Stimulated activated naive B cell treated with anti-CD40 and anti-IgM and Interleukin-4, amounts not matched to agents 10 μg/mL and 1 μg/mL and 100 μg/mL, for 72 hours (primary cell): ENCODE measurements around the gene DNM3.
"Not testable (repeated sequence)": the region's sequence is repeated elsewhere in the genome, so short reads cannot be mapped to it uniquely, and the experiment has no call there.

ENCODE experiments used
- ATAC-seq, 2 donors: fragments of 150-1000 bp; cut with Tn5 transposase; replicated peaks; 2 replicates each; pipeline ENCODE4 v1.10.0; 2021; ENCODE audit warnings: moderate library complexity in 1 of 2
- DNase-seq: peaks from one replicate; pipeline ENCODE4 v3.0.0; 2021
- H3K27ac Mint-ChIP-seq: one replicate; pipeline ENCODE4 v1.8.0; 2022; ENCODE audit warnings: mild to moderate bottlenecking, mixed read lengths
- H3K27me3 Mint-ChIP-seq, 2 donors: one replicate each; pipeline ENCODE4 v1.8.0; 2022; ENCODE audit warnings: mixed read lengths in 2 of 2
- H3K36me3 Mint-ChIP-seq, 2 donors: one replicate each; pipeline ENCODE4 v1.8.0; 2022; ENCODE audit warnings: mixed read lengths in 2 of 2, mild to moderate bottlenecking in 1 of 2
- H3K4me1 Mint-ChIP-seq, 2 donors: one replicate each; pipeline ENCODE4 v1.8.0; 2022; ENCODE audit warnings: mixed read lengths in 2 of 2, mild to moderate bottlenecking in 1 of 2
- H3K4me3 Mint-ChIP-seq, 2 donors: one replicate each; pipeline ENCODE4 v1.8.0; 2022; ENCODE audit warnings: mild to moderate bottlenecking in 2 of 2, mixed read lengths in 2 of 2, moderate library complexity in 1 of 2
- H3K9me3 Mint-ChIP-seq, 2 donors: one replicate each; pipeline ENCODE4 v1.8.0; 2022; ENCODE audit warnings: mixed read lengths in 2 of 2, mild to moderate bottlenecking in 1 of 2

DNM3 gene

DNA sequence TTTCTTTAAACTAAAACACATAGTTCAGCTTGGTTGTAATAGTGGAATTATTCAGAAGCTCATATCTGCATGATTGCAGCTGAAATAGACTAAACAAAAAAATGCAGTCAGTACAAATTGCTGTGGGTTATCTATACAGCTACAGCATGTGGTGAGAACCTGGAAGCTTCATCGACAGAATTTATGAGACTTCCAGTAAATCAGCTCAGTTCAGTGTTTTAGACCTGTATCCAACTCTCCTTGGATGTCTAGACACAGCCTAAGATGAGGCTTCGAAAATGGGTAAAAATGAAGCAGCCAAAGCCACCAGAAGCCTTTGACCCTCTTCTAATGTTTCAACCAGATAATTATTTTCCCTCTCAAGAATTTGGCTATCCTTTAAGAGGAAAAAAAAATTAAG, 452.1 kb downstream of the DNM3 start:
- no peak overlapping the region for H3K27ac Mint-ChIP-seq
- H3K9me3 Mint-ChIP-seq = no peaks in the 10 kb centered on the region
- ATAC-seq = no peak
- H3K4me3 Mint-ChIP-seq = no peak overlapping the region
- no peaks in the 10 kb centered on the region for H3K36me3 Mint-ChIP-seq
- H3K4me1 Mint-ChIP-seq = no peaks in the 10 kb centered on the region
- no peak for DNase-seq
- no peaks in the 10 kb centered on the region for H3K27me3 Mint-ChIP-seq

GRCh38 chr1:172298141-172298540, 456.8 kb downstream of the DNM3 start:
- Mint-ChIP-seq H3K27me3 (no peaks in the 10 kb centered on the region), H3K36me3 (peaks cover 3 to 5% of the 10 kb centered on the region in 2 donors), H3K4me3 (no peak overlapping the region), H3K9me3 (peaks cover 4 to 6% of the 10 kb centered on the region in 2 donors), H3K4me1 (no peaks in the 10 kb centered on the region), H3K27ac (no peak overlapping the region)
- DNase-seq = no peak
- no peak for ATAC-seq

- no peak for DNase-seq
- Mint-ChIP-seq H3K27ac (no peak overlapping the region), H3K4me3 (no peak overlapping the region), H3K4me1 (no peaks in the 10 kb centered on the region), H3K27me3 (no peaks in the 10 kb centered on the region), H3K36me3 (peaks cover 6 to 7% of the 10 kb centered on the region in 2 donors), H3K9me3 (peaks cover 8 to 10% of the 10 kb centered on the region in 2 donors)
- no peak for ATAC-seq
These were observed 457.6 kb downstream of the DNM3 start for GRCh38 chr1:172298911-172299310.

DNA sequence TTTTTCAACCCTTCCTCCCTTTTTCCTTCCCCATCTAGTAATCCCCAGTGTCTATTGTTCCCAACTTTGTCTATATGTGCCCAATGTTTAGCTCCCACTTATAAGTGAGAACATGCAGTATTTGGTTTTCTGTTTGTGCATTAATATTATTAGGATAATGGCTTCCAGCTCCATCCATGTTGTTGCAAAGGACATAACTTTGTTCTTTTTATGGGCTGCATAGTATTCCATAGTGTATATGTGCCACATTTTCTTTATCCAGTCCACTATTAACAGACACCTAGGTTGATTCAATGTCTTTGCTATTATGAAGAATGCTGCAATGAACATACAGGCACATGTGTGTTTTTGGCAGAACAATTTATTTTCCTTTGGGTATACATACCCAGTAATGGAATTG, 458.2 kb downstream of the DNM3 start:
- Mint-ChIP-seq H3K4me3 (no peak overlapping the region), H3K36me3 (peaks cover 6 to 7% of the 10 kb centered on the region in 2 donors), H3K9me3 (peaks cover 8 to 11% of the 10 kb centered on the region in 2 donors), H3K27me3 (no peaks in the 10 kb centered on the region), H3K27ac (no peak overlapping the region), H3K4me1 (no peaks in the 10 kb centered on the region)
- no peak for ATAC-seq
- DNase-seq = no peak

DNA sequence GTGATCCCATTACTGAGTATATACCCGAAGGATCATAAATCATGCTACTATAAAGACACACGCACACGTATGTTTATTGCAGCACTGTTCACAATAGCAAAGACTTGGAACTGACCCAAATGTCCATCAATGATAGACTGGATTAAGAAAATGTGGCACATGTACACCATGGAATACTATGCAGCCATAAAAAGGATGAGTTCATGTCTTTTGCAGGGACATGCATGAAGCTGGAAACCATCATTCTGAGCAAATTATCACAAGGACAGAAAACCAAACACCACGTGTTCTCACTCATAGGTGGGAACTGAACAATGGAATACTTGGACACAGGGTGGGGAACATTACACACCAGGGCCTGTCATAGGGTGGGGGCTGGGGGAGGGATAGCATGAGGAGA, 466.2 kb downstream of the DNM3 start:
- Mint-ChIP-seq H3K36me3 (peaks cover 6 to 11% of the 10 kb centered on the region in 2 donors), H3K9me3 (peaks cover 10 to 13% of the 10 kb centered on the region in 2 donors)
- H3K4me1 Mint-ChIP-seq, DNase-seq, ATAC-seq, H3K27ac Mint-ChIP-seq, H3K27me3 Mint-ChIP-seq, H3K4me3 Mint-ChIP-seq: not testable (repeated sequence)

DNA sequence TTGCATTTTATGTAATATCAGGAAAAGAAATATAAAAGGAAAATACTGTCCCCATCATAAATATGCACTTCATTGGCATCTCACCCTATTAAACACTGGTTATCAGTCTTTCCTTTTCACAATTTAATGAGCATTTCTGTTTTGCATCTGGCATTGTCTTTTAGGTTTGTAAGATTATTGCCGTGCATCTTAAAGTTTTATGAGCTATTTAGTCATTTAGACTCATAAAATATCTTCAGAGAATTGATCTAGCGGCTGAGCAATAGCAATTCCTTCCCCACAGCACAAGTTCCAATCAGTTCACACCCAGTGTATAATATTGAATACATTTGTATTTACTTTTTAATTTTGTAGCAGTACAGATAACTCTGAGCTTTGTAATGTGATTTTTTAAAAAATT, 466.8 kb downstream of the DNM3 start:
- Mint-ChIP-seq H3K4me1 (no peaks in the 10 kb centered on the region), H3K36me3 (peaks cover under 1 to 8% of the 10 kb centered on the region in 2 donors), H3K4me3 (no peak overlapping the region), H3K9me3 (peaks cover 7 to 10% of the 10 kb centered on the region in 2 donors), H3K27ac (no peak overlapping the region), H3K27me3 (no peaks in the 10 kb centered on the region)
- no peak for DNase-seq
- no peak for ATAC-seq

- peaks cover 0 to 4% of the 10 kb centered on the region in 2 donors for H3K36me3 Mint-ChIP-seq
- H3K27ac Mint-ChIP-seq = no peak overlapping the region
- DNase-seq (no peak), ATAC-seq (no peak)
- no peak overlapping the region for H3K4me3 Mint-ChIP-seq
- H3K9me3 Mint-ChIP-seq = peaks cover 4 to 7% of the 10 kb centered on the region in 2 donors
- H3K27me3 Mint-ChIP-seq = no peaks in the 10 kb centered on the region
- no peaks in the 10 kb centered on the region for H3K4me1 Mint-ChIP-seq
These were observed 467.3 kb downstream of the DNM3 start for GRCh38 chr1:172308577-172308976.

GRCh38 chr1:172320733-172321132, 479.4 kb downstream of the DNM3 start:
- no peaks in the 10 kb centered on the region for H3K36me3 Mint-ChIP-seq
- H3K4me3 Mint-ChIP-seq = no peak overlapping the region
- DNase-seq (no peak), ATAC-seq (no peak)
- H3K27ac Mint-ChIP-seq = no peak overlapping the region
- no peaks in the 10 kb centered on the region for H3K9me3 Mint-ChIP-seq
- H3K4me1 Mint-ChIP-seq = no peaks in the 10 kb centered on the region
- H3K27me3 Mint-ChIP-seq = no peaks in the 10 kb centered on the region

DNA sequence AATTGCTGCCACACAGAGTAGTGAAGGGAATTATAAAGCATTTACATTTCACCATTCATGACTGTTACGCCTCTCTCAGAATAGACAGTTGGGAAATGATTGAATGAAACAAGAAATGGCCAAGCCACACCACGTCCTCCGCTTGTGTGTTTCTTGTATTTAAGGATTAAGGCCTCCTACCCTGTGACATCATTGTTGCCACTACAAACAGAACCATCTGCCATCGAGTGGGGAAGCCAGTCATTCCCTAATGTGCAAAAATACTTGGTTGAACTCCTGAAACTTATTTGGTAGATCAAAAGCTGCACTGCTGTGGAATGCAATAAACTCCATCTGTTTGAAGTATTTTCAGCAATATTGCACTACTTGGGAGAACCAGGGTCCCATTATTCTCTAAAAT, 480.2 kb downstream of the DNM3 start:
- no peak for ATAC-seq
- Mint-ChIP-seq H3K27me3 (no peaks in the 10 kb centered on the region), H3K4me3 (no peak overlapping the region), H3K27ac (no peak overlapping the region), H3K4me1 (no peaks in the 10 kb centered on the region), H3K36me3 (no peaks in the 10 kb centered on the region), H3K9me3 (no peaks in the 10 kb centered on the region)
- no peak for DNase-seq

DNA sequence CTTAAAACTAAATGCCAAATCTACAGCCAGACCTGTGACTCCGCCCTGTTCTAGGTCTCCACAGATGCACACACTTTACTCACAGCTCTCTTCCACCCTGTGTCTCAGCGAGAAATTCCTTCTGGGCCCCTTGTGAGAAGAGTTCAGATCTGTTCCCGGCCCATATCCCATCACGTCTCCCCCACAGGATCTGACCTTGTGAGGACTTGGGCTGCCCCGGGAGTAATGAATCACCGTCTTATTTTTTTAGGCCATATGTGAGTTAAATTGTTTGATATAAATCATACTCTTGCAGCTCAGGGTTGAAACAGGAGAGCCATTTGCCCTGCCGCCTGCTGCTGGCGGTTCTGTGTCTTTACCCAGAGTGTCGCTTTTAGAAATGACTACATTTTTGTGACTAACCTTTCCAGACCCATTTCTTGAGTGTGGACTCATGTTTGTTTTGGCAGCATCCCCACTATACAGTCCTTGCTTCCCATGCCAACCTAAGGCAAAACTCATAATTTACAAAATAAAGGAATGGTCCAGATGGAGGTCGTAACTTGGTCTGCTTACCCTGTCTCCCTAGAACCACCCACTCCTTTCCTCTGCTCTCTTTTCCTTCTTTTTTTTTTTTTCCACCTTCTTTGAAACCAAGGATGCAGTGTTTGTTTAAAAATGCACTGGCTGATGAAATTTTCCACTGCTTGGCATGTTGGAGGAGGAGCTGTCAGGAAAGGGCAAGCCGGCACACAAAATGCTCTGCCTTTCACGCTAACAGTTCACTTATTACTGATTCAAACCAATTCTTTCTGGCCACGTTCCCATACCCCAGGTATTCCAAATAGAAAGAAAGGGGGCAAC, 481.1 kb downstream of the DNM3 start:
- no peak for ATAC-seq
- no peak overlapping the region for H3K27ac Mint-ChIP-seq
- no peak for DNase-seq
- H3K27me3 Mint-ChIP-seq = no peaks in the 10 kb centered on the region
- no peaks in the 10 kb centered on the region for H3K9me3 Mint-ChIP-seq
- no peaks in the 10 kb centered on the region for H3K4me1 Mint-ChIP-seq
- H3K4me3 Mint-ChIP-seq = no peak overlapping the region
- H3K36me3 Mint-ChIP-seq = no peaks in the 10 kb centered on the region

GRCh38 chr1:172323686-172324085, 482.4 kb downstream of the DNM3 start:
- H3K9me3 Mint-ChIP-seq = peaks cover 4% of the 10 kb centered on the region in 2 donors
- H3K27ac Mint-ChIP-seq = no peak overlapping the region
- no peak for DNase-seq
- H3K27me3 Mint-ChIP-seq = no peaks in the 10 kb centered on the region
- no peak overlapping the region for H3K4me3 Mint-ChIP-seq
- peaks cover 3 to 4% of the 10 kb centered on the region in 2 donors for H3K36me3 Mint-ChIP-seq
- no peak for ATAC-seq
- H3K4me1 Mint-ChIP-seq = no peaks in the 10 kb centered on the region

DNA sequence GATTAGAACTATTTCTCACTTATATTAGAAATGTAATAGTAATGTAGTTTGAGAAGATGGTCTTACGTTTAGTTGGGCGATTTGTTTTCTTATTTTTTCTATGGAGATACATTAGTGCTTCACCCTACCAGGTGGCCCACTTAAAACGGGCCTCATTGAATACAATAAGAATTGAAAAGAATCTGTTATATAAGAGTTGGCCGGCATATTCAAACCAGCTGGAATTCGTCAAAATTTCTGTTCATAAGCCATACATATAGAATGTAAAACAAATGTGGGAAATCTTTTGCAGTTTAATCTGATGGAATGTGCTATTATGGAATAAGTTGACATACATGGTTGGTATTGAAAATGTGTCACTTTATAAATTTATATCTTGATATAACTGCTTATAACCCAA, 482.8 kb downstream of the DNM3 start:
- ATAC-seq = no peak
- Mint-ChIP-seq H3K27me3 (no peaks in the 10 kb centered on the region), H3K36me3 (peaks cover 3 to 4% of the 10 kb centered on the region in 2 donors), H3K4me3 (no peak overlapping the region), H3K4me1 (no peaks in the 10 kb centered on the region), H3K27ac (no peak overlapping the region), H3K9me3 (peaks cover 4% of the 10 kb centered on the region in 2 donors)
- DNase-seq = no peak

DNA sequence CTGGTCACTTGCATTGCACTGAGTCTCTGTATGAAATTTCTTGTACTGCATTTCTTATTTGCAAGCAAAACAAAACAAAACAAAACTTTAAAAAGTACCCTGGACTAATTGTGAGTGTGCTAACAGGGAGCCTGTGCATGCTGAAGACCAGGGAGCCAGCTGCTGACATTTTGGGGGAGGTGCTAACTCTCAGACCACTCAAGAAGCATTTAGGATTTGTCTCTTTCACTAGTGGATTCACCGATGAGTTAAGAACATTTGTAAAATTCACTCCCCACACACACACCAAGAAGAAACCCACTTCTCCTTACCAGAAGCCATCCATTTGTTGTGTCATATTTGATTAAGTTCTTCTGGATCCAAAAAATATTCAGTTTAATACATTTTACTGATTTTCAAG, 483.5 kb downstream of the DNM3 start:
- H3K9me3 Mint-ChIP-seq = peaks cover 4% of the 10 kb centered on the region in 2 donors
- DNase-seq (no peak), ATAC-seq (no peak)
- H3K4me1 Mint-ChIP-seq = no peaks in the 10 kb centered on the region
- no peaks in the 10 kb centered on the region for H3K27me3 Mint-ChIP-seq
- H3K27ac Mint-ChIP-seq = no peak overlapping the region
- H3K36me3 Mint-ChIP-seq = peaks cover 3 to 4% of the 10 kb centered on the region in 2 donors
- H3K4me3 Mint-ChIP-seq = no peak overlapping the region

DNA sequence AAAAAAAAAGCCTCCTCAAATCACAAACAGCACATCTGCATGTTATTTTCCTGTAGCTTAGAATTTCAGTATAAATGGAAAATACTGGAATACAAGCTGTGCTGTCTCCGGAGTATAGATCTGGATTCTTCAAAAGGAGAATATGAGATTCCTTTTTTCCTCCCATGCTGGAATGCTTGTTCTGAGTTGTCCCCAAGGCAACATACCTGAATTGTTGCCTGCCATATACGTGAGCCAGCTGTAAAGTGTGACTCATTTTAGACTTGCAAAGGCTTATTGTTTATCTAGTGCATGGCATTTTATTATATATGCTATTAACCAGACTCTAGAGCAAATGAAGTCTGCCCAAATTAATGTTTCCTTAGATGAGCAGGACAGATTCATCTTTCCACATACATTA, 484.2 kb downstream of the DNM3 start:
- ATAC-seq = no peak
- no peak overlapping the region for H3K27ac Mint-ChIP-seq
- H3K4me1 Mint-ChIP-seq = no peaks in the 10 kb centered on the region
- no peak overlapping the region for H3K4me3 Mint-ChIP-seq
- H3K9me3 Mint-ChIP-seq = peaks cover 4% of the 10 kb centered on the region in 2 donors
- DNase-seq = no peak
- no peaks in the 10 kb centered on the region for H3K27me3 Mint-ChIP-seq
- H3K36me3 Mint-ChIP-seq = peaks cover 3 to 4% of the 10 kb centered on the region in 2 donors

DNA sequence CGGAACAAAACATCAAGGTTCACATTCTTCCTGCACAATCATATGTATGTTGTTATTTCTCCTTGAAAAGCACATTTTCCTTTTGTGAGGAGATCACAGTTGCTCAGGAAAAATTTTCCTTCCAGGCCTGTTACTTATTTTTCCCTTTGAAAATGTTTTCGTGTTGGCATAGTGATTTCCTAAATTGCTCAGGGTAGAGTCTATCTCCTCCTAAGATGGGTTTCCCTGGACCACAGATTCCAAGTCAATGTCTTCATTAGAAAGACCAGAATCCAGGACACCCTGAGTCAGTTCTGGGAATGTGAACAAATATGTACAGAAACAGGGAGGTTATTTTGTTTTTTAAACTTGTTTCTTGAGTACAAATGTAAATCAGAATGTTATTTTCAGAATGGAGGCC, 484.8 kb downstream of the DNM3 start:
- ATAC-seq = no peak
- peaks cover 3 to 4% of the 10 kb centered on the region in 2 donors for H3K36me3 Mint-ChIP-seq

More for the DNA sequence above, 484.8 kb downstream of the DNM3 start:
- no peaks in the 10 kb centered on the region for H3K27me3 Mint-ChIP-seq
- no peaks in the 10 kb centered on the region for H3K4me1 Mint-ChIP-seq
- no peak for DNase-seq
- H3K27ac Mint-ChIP-seq = no peak overlapping the region
- H3K9me3 Mint-ChIP-seq = peaks cover 4% of the 10 kb centered on the region in 2 donors
- H3K4me3 Mint-ChIP-seq = no peak overlapping the region
